GM18502 (cell line): ENCODE data around the gene AMBP.

Experiments
- ATAC-seq: cut with Tn5 transposase; IDR thresholded peaks from one replicate; pipeline ENCODE4 v1.9.1; 2021; ENCODE audit warnings: mild to moderate bottlenecking; ENCODE audit not compliant: unreplicated experiment, poor library complexity

The AMBP gene

DNA sequence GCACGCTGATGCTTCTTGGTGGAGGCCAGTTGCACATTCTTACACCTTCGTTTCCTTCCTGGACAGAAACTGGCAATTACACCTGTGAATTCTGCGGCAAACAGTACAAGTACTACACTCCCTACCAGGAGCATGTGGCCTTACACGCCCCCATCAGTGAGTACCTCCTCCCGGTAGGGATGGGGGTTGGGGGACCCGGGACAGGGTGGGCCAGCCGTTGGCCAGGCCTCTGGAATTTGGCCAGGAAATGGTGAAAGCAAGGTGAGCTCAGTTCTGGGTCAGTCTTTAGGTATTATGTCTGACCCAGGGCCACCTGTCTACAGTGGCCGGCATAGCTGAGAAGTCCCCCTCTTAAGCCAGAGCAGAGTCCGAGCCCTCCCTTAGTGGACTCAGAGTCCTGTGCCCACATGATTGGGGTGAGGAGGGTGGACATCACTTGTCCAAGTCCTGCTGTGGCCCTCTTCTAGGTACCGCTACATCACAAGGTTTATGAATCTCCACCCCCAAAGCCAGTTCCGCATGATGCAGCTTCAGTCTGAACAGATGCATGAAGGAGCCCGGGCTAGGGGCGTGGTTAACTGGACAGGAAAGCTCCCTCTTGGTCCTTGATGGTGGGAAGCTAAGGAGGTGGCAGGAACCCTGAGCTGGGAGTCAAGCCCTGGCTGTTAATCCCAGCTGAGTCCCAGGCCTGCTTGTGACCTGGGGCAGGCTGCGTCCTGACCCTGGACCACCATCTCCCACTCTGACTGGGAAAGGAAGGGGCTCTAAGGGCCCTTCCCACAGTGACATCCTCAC lies 61.3 kb downstream of the AMBP start:
- no peak for ATAC-seq

DNA sequence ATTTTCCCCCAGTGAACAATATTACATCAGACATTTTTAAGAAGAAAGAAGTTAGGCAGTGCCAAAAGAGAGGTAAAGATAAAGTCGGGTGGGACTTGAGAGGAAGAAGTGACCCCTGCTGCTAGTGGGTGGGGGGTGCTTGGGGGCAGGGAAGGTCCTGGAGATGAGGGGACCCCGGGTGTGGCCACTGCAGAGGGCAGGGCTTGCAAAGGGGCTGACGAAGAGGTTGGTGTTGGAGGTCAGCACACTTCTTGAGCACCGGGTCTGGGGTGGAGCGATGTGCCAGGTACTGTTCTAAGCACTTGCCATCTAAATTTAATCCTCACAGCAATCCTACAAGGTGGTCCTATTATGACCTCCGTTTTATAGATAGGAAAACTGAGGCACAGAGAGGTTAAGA lies 62.0 kb downstream of the AMBP start:
- ATAC-seq: no peak

DNA sequence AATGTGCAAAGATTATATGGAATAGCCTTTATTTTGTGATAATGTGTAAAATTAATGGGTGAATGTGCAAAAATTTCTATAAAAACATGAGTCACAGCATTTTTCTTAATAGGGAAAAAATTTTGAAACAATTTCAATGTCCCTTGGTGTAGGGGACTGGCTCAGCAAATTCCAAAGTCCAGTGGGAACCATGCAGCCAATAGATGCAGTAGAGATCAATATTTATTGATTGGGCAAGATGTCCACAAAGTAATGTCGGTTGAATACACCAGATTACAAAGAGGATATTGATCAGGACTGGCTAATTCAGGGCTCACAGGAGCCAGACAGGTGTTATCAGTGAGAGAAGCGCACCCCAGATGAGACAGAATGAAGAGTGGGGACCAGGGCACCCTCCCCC lies 62.5 kb downstream of the AMBP start:
- ATAC-seq: no peak

DNA sequence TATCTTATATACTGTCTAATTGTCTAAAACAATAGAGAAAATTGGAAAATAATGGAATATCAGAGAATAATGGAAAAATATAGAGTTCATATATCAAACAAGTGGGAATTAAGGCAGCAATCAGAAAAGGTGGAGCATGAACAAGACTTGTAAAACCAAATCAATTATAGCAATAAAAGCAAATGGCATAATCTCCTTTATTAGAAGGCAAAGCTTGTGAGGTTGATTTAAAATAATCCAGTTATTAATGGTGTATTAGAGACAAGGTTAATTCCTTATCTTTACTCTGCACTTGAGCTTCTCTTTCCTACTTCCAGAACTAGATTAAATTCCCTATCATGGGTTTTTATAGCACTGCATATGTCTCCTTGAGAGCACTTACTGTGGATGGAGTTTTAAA lies 64.1 kb downstream of the AMBP start:
- no peak for ATAC-seq

DNA sequence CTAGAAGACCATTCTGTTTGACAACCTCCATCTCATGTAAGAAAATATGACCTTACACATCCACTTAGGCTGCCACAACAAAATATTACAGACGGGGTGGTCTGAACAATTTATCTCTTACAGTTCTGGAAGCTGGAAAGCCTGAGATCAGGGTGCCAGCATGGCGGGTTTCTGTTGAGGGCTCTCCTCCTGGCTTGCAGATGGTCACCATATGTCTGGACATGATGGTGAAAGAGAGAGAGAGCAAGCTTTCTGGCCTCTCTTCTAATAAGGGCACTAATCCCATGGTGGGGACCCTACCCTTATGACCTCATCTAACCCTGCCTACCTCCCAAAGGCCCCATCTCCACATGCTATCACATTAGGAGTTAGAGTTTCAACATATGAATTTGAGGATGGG lies 66.0 kb downstream of the AMBP start:
- no peak for ATAC-seq

DNA sequence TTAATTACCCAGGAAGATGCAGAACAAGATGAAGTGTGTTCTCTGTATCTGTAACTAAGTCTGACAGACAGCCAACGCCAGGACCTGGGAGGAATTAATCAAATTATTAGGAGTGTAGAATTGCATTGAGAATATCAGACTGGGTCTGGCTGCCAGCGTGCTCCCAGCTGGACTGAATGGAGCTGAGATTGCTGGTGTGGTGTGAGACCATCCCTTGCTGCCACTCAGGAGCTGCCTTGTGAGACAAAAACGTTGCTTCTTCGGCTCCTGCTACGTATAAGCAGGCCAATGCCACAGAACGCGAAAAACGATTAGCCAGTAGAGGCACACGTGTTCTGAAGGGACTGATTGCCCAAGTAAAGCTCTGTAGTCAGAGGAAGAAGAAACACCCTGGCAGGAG lies 66.8 kb downstream of the AMBP start:
- ATAC-seq: no peak
